HG02970 (cell line): Measurements from ENCODE around the gene LRRK2.
A peak's percentile ranks its signal among the peaks of the same experiment; 100 is the strongest.

ENCODE experiments used
- ATAC-seq: cut with Tn5 transposase; IDR thresholded peaks from one replicate; pipeline ENCODE4 v1.9.1; 2021; ENCODE audit warnings: mild to moderate bottlenecking, moderate library complexity, moderate number of reproducible peaks; ENCODE audit not compliant: unreplicated experiment, low FRiP score

LRRK2 gene

DNA sequence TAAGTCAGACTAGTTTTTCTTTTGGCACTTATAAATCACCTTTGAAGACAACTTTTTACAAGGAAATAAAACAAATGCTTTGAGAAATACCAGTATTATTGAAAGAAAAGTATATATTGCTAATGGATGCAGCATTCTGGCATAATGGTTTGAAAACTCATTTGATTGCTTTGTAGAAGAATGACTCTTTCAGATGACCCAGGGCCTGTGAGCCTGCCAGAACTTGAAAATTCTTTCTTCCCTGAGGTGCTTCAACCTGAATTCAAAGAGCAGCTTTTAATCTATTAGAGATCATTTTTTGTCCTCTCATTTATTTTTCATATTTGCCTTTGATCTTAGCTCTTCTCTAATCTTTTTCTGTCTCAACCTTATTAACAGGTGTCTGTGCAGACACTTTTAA is 87.4 kb downstream of the LRRK2 start:
- ATAC-seq = no peak

DNA sequence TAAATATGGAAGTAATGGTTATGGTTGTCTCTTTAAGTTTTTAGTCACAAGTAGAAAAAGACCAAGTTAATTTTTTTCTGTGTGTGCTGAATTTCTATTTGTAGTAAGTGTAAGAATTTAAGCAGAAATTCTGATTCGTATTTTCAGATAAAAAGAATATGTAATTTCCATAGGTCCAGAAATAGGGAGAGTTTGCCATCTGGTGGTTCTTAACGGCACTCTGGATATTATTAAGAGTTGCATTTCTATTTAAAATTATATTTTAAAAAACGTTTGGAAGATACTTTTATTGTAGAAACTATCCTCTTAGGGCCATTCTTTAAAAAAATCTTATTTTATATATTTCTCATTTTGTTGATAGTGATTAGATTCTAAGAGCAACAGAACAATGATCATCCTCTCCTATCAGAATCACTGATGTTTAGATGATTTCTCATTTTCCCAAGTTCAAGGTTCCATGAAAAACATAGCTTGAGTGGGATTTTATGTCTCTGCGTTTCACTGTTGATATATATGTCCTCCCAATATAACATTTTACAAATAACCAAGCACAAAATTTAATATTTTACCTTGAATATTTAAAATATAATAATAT is 88.3 kb downstream of the LRRK2 start:
- no peak for ATAC-seq

DNA sequence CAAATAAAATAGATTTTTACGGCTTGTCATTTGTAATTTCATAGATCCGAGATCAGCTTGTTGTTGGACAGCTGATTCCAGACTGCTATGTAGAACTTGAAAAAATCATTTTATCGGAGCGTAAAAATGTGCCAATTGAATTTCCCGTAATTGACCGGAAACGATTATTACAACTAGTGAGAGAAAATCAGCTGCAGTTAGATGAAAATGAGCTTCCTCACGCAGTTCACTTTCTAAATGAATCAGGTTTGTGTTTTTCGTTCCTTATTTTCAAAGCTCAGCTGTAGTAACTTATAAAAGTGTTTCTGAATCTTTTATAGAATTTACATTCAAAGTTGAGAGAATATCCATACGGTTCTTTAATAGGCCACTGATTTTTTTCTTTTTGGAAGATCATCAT is 89.1 kb downstream of the LRRK2 start:
- ATAC-seq = peak; percentile 46

DNA sequence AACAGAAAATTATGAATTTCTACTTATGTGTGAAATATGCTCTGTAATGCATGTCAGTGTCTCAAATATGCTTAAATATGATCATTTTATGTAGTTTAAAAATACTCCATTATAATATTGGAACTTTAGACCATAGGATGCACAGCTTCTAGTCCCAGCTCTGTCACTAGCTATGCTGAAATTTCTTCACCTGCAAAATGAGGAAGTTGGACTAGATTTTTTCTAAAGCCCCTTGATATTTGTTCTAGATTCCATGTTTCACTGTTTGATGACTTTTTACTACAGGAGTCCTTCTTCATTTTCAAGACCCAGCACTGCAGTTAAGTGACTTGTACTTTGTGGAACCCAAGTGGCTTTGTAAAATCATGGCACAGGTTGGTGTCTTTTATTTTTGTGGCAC is 90.1 kb downstream of the LRRK2 start:
- ATAC-seq = no peak

DNA sequence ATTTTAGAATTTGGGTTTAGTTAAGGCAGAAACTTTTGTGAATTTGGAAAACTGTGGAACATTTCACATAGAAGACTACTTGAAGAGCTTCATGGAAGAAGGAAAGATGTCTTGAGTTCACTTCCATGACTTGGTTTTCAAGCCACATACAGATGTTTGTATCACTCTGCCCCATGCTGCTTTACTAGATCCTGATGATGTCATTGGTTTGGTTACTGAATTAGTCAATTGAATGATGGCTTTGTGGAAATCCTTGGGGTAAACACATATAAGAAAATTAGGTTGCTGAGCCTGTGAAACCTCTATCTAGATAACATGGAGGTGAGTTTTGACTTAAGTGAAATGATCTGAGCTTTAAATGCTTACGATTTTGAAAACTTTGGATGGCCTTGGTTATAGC is 90.6 kb downstream of the LRRK2 start:
- ATAC-seq = no peak

DNA sequence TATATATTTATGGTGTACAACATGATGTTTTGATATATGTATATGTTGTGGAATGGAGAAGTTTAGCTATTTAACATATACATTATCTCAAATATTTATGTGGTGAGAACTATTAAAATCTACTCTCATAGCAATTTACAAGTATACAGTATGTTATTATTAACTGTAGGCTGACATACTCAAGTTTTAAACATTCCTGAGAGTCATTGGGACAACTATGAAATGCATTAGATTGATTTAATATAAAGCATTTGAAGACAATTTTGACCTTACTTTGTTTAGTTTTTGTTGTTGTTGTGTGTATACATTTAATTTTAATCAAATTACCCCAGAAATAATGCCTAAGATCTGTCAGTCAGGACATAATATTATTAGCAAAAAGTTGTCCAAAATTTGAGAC is 99.5 kb downstream of the LRRK2 start:
- no peak for ATAC-seq

DNA sequence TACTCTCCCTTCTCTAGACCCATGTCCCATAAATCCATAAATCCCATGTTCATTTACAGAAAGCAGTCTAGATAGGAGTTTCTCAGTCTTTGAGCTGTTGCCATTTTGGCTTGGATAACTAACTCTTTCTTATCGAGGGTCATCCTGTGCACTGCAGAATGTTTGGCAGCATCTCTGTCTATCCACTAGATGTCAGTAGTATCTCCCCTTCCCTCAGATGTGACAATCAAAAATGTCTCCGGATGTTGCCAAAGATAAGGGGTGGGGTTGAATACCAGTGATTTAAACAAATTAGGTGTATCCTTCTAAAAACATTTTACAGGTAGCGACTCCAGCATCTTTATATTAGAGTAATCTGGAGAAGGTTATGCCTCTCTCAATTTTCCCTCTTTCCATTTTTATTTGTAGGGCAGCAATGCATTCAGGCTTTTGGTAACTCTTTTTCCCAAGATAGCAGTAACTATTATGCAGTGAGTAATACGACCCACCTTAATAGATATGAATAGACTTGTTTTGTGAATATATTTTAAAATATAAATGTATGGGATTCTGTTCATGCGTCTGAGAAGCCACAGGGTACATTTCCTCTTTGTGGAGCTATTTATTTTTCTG is 100.7 kb downstream of the LRRK2 start:
- ATAC-seq = peak; percentile 71

DNA sequence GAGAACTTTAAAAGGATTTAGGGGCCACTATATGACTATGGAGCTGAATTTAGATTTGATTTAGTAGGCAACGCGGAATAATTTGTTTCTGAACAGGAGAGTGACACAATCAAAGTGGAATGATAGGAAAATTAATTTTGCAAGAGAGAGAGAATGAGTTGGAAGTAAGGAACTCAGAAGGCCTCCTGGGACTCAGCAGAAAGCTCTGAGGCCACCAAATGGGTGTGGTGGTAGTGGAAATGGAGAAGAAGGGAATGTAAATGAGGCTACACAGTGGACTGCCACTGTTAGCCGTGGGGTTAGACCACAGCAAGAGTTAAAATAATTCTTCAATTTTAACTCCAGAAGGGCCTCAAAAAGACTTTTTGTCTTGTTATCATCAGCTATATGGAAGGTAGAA is 102.7 kb downstream of the LRRK2 start:
- no peak for ATAC-seq

DNA sequence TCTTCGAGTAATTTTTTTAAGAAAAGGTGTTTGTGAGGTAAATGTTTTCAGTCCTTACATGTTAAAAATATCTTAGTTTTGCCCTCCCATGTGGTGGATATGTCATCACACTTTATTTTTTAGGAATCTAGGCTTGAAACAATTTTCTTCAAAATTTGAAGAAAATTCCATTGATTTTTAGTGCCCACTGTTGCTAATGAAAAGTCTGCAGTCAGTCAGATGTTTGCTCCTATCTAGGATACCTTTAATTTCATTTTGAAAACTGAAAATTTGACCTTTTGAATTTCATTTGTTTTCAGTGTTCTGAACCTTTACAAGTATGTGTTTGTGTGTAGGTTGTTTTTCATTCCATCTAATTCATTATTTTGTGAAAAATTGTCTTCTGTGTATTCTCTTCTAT is 105.4 kb downstream of the LRRK2 start:
- no peak for ATAC-seq

DNA sequence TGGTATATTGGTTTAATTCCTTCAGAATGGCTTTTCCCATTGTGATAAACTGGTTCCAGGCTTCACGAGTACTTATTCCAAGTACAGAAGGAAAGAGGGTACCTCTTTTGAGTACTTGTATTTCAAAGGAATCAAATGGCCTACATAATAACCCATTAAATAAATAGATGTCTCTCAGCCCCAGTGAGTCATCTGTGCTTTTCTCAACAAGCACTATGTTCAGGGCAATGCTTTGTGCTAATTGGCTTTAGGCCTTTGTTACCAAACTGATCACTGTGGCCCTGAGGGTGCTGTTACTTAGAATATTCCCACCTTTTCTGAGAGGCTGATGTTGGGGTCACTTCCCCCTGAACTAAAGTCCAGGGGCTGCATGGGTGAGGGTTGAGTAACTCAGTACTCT is 107.1 kb downstream of the LRRK2 start:
- ATAC-seq = no peak

DNA sequence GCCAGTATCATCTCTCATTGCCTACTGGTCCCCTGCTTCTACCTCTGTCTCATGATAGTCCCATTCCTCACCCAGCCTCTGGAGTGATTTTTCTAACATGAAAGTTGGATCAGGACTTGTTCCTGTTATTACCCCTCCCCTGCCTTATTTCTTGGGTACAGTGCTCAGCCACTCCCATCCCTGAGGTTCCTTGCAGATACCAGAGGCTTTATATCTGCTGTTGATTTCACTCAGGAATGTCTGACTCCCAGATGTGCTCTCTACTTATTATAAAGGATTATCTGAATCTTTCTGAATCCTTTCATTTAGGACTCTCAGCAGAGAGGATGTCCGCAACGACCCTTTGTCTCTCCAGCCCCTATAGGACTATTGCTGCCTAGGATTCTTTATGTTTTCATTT is 111.2 kb downstream of the LRRK2 start:
- ATAC-seq = no peak

DNA sequence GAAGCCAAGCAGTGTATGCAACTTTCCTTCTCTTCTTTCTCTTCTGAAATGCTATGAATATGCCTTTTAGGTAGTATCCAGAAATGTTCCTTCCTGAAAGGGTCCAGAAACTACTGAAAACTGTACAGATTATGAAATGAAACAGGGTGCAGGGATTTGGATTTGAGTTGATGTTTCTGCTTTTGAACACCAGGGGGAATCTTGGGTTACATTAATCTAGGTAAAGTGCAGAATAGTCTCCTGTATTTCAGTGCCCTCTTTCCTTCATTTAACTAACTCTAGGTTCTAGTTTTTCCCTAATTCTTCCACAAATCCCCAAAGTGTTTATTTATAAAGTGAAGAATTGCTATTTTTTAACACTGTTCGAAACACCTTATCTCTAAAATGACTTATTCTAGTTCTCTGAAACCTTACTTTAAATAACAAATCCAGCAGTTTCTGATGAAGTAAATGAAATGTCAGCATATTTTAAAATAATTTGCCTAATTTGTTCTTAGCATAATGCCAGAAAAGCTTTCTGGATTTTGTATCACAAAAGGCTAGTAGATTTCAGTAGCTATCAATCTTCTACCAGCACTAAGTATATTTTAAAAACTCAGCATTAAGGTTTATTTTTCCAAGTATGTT is 111.9 kb downstream of the LRRK2 start:
- no peak for ATAC-seq

DNA sequence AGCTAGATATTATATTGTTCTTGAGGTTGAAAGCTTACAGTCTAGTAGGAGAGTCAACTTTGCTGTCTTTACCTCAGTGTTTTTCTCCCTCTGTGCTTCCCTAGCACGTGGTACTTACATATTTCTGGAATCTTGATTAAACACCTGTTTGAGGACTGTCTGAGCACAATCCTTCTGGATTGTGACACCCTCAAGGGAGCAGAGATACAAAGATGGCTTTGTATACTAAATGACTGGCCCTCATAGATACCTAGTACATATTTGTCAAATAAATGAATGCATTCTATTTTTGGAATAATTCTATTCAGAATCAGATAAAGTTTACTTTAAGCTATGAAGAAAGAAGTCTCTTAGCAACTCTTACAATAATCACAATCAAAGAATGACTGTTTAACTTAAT is 113.3 kb downstream of the LRRK2 start:
- ATAC-seq = no peak

DNA sequence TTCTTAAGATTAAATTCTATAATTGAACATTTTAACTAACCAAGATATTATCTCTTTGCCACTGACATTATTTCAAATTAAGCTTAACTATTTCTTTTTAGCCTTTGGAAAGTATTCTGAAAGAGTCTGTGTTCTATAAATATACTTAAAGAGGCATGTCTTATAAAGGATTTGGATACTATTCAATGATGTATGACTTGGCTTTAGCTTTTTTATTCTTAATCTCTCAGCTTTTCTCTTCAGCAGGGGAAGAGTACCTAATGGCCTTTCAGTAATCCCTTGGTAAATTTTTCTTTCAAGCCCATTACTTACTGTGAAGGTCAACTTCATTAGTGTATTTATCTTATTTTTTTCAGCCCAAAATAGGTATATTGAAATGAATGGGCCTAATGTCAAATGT is 113.8 kb downstream of the LRRK2 start:
- no peak for ATAC-seq

DNA sequence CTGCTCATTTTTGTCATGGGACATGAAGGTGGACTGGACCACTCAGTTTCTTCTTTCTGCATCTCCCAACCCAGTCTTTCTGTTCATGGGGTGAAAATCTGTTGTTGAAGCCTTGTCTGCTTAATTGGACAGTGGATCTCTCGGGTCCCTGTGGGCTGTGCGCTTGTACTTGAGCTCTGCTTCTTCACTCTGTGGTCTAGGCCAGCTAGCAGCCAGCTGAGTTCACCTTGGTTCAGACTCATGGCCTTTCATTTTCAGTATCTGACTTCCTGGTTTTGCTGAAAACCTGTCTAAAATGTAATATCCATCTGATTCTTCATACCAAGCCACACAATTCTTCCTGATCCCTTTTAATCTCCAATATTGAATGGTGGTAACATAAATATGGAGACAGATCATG is 117.2 kb downstream of the LRRK2 start:
- ATAC-seq = no peak

DNA sequence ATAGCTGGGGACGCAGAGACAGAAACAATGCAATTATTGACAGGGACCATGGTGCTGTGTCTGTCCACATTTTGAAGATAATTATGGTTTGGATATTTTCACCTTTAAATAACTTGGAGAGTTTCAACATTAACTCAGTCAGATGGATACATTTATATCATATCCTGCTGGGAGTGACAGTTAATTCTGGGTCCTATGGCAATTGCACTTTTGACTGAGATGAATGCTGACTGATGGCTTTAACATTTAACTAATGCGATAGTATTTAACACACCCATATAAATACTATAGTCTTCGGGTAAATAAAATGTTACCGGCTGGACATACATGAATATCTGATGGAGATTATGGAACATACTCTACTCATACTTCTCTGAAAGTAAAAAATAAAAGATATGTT is 118.3 kb downstream of the LRRK2 start:
- ATAC-seq = no peak

DNA sequence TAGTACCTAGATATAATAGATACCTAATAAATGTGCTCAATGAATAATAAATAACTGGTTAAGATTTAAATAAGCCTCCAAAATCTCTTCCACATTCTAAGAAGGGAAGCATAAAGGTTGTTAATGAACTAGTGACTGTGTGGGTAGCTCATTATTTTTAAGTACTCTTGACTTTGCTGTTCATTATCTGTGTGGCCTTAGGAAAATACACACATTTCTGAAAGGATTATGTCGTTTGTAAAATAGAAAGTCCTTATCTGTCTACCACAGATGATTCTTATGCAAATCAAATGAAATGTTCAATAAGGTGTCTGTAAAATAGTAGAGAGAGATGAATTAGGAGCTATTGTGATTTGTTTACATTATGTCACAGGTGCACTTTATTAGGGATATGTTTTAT is 119.5 kb downstream of the LRRK2 start:
- no peak for ATAC-seq

DNA sequence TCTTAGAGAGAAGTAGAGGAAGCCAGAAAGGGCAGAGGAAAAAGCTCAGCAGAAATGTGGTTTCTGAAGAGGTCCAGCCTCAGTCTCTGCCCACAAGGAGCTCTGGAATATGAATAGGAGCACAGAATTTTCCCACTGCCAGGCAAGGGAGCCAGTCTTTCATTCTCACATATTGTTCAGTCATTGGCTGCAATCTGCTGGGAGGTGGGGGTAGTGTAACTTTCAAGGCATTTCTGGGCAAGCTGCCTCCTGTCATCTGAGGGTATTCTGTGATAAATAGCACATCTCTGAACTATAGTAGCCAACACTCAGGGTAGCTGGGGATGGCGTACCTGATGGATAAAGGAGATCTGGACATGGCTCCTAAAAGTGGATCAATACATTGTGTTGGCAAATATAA is 127.2 kb downstream of the LRRK2 start:
- no peak for ATAC-seq

DNA sequence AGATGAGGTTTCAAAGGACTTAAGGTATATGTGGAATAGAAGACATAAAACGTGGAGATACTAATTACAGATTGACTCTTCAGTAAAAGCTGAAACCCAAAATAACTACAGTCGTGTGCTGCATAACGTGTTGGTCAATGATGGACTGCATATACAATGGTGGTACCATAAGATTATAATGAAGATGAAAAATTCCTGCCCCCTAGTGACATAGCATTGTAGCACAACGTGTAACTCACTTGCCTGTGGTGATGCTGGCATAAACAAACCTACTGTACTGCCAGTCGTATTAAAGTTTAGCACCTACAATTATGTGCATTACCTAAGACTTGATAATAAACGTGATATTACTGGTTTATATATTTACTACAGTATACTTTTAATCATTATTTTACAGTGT is 150.3 kb downstream of the LRRK2 start:
- ATAC-seq = no peak

DNA sequence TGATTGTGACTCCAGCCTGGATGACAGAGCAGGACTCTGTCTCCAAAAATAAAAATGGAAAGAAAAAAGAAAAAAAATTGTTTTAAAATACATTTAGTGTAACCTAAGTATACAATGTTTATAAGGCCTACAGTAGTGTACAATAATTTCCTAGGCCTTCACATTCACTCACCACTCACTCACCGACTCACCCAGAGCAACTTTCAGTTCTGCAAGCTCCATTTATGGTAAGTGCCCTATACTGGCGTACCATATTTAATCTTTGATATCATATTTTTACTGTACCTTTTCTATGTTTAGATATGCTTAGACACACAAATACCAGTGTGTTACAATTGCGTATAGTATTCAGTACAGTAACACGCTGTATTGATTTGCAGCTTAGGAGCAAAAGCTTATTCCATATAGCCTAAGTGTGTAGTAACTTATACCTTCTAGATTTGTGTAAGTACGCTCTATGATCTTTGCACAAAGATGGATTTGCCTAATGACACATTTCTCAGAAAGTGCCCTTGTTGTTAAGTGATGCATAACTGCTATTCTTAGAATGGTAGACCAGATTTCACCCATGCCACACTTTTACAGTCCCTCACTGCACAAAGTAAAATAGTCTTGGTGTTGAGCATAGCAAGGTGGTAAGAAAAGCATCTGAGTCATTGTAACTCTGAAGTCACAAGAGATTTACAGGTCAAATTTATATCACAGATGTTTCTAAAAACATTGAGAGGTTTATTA is 151.9 kb downstream of the LRRK2 start:
- no peak for ATAC-seq

DNA sequence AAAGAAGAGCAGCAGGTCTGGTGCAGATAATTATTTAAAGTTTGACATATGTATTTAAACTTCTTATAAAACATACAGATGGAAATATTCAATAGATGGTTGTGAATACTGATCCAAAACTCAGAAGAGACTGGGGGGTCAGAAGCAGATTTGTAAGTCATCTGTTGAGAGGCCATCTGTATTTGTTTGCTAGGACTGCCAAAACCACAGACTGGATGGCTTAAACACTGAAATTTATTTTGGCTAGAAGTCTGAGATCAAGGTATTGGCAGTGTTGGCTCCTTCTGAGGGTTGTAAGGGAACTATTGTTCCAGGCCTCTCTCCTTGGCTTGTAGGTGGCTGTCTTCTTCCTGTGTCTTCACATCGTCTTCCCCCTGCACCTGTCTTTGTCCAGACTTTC is 153.9 kb downstream of the LRRK2 start:
- no peak for ATAC-seq

DNA sequence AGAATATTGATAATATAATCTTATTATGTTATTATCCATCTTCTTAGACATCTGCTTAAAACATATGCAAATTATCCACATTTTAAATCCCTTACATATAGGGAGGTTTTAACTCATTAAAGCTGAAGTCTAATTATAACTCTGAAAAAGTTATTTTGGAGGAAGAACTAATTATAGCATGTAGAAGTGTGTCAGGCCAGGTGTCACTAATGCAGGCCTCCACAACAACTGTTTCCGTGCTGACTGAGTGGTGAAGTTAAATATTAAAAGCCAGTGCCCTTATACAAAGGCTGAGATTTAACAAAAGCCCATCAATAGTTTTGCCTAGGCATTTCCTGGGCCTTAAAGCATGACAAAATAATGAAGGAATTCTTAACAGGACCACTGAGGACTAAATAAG is 157.4 kb downstream of the LRRK2 start:
- no peak for ATAC-seq
